ENCODE measurements around the gene FAM98C.

DNA sequence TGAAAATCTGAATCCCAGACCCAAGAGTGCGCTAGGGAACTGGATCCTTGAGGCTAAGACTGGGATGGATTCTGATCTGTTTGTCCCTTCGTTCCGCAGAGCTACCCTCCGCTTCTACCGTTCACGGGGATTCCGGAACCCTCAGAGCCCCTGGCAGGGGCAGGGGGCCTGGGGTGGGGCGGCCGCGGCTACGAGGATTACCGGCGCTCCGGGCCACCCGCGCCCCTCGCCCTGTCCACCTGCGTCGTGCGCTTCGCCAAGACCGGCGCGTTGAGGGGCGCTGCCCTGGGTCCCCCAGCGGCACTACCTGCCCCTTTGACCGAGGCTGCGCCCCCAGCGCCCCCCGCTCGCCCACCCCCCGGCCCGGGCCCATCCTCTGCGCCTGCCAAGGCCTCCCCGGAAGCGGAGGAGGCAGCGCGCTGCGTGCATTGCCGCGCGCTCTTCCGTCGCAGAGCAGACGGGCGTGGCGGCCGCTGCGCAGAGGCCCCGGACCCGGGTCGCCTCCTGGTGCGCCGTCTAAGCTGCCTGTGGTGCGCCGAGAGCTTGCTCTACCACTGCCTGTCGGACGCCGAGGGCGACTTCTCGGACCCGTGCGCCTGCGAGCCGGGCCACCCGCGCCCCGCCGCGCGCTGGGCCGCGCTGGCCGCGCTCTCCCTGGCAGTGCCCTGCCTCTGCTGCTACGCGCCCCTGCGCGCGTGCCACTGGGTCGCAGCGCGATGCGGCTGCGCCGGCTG lies 7.3 kb upstream of the FAM98C start:
- TF ChIP-seq POLR2AphosphoS5 (IDR thresholded peaks at IDR 0.05; ENCODE audit: low read depth, low read length) = no peak
- no peak for TF ChIP-seq TAF1 (IDR thresholded peaks at IDR 0.05; ENCODE audit: low read depth, low read length)
- no peak for TF ChIP-seq POLR2A (IDR thresholded peaks at IDR 0.05; ENCODE audit: low read depth, low read length)
- no peak for TF ChIP-seq PAX5 (IDR thresholded peaks at IDR 0.05; ENCODE audit: insufficient read depth, low read length, severe bottlenecking)
- TF ChIP-seq SPI1 (IDR thresholded peaks at IDR 0.05; ENCODE audit: low read depth, low read length) = no peak
- TF ChIP-seq POU2F2 (IDR thresholded peaks at IDR 0.05; ENCODE audit: low read depth, low read length) = no peak

Measured in GM12891 (cell line).